Activated CD4-positive, alpha-beta T cell treated with anti-CD3 and anti-CD28 coated beads, Interleukin-2, amount 50 U/mL, for 1 hour (primary cell): ENCODE measurements around the gene ASIC4.
A peak's percentile ranks its signal among the peaks of the same experiment; 100 is the strongest.

Source experiments
- DNase-seq: peaks from one replicate; pipeline ENCODE4 v3.0.0-alpha.2; 2020

Gene ASIC4

GRCh38 chr2:219498280-219499057 is 15.8 kb upstream of the ASIC4 start, which contains the start of gene GMPPA:
TSS of gene GMPPA (plus strand) at chr2:219498891. CDS start at chr2:219499976, 1,085 bp downstream.
- peak; percentile 90 for DNase-seq

- no peak for DNase-seq
These were observed 15.3 kb upstream of the ASIC4 start for GRCh38 chr2:219499058-219499307.

- no peak for DNase-seq
These were observed 14.7 kb upstream of the ASIC4 start for GRCh38 chr2:219499555-219499954.

- DNase-seq, result no peak
These were observed 14.1 kb upstream of the ASIC4 start for GRCh38 chr2:219500135-219500534.

- no peak for DNase-seq
These were observed 12.4 kb upstream of the ASIC4 start for GRCh38 chr2:219501849-219502248.

- DNase-seq, result no peak
These were observed 11.7 kb upstream of the ASIC4 start for GRCh38 chr2:219502618-219503017.

GRCh38 chr2:219505585-219505984 is 8.7 kb upstream of the ASIC4 start:
- no peak for DNase-seq

GRCh38 chr2:219506153-219506801 is 8.0 kb upstream of the ASIC4 start:
- no peak for DNase-seq

GRCh38 chr2:219506802-219507526 is 7.3 kb upstream of the ASIC4 start:
- no peak for DNase-seq

GRCh38 chr2:219507581-219508443 is 6.5 kb upstream of the ASIC4 start:
- DNase-seq, result no peak

GRCh38 chr2:219508444-219508734 is 5.9 kb upstream of the ASIC4 start:
- DNase-seq, result no peak

GRCh38 chr2:219508971-219509779 is 5.1 kb upstream of the ASIC4 start:
- no peak for DNase-seq

- DNase-seq, result peak; percentile 54
These were observed 4.3 kb upstream of the ASIC4 start for GRCh38 chr2:219509780-219510511.

- DNase-seq, result no peak
These were observed 3.7 kb upstream of the ASIC4 start for GRCh38 chr2:219510512-219511135.

GRCh38 chr2:219511547-219512325 is 2.5 kb upstream of the ASIC4 start:
- DNase-seq, result no peak

- DNase-seq, result no peak
These were observed 1.6 kb upstream of the ASIC4 start for GRCh38 chr2:219512524-219513216.

- DNase-seq, result no peak
These were observed 495 bp upstream of the ASIC4 start for GRCh38 chr2:219513787-219514186.

- no peak for DNase-seq
These were observed 554 bp downstream of the ASIC4 start for GRCh38 chr2:219514836-219515235.

- DNase-seq, result no peak
These were observed 1.8 kb downstream of the ASIC4 start for GRCh38 chr2:219515874-219516629.
